Caco-2 (cell line): Measurements from ENCODE around the gene MYOZ2. TPM values are rescaled to one million over a fixed set of nuclear protein-coding genes. Genes with fewer than 3 reads are reported as not detected.

Experiments
- BruUV-seq: library from RNA; stranded (reverse); fragments of 400-500 nt; replicated peaks from 2 replicates; lab custom pipeline; 2021; lab: Mats Ljungman, UMichigan
- CTCF ChIA-PET: fragments of 300-600 bp; sonication (Branson Sonifier 250); formaldehyde crosslinking; loops from one replicate; lab custom pipeline; 2022; ENCODE audit warnings: antibody characterized with exemption; lab: Charles Lee
- POLR2A ChIA-PET: fragments of 300-600 bp; sonication (Branson Sonifier 250); formaldehyde crosslinking; loops from one replicate; lab custom pipeline; 2022; ENCODE audit warnings: antibody characterized with exemption; lab: Charles Lee
- DNase-seq, 2 experiments: peaks; one replicate each; pipeline versions ENCODE4 v3.0.0 to v3.0.0-alpha.2; 2020 to 2022
- H3K27me3 ChIP-seq: replicated peaks from 2 replicates; pipeline ENCODE4 v1.6.0; 2011; ENCODE audit warnings: low read length; ENCODE audit not compliant: control insufficient read depth, insufficient read depth
- H3K36me3 ChIP-seq: 2 replicates; pipeline ENCODE4 v1.5.1; 2011; ENCODE audit warnings: low read length; ENCODE audit not compliant: control insufficient read depth, insufficient read depth
- H3K4me1 ChIP-seq: fragments of 250-450 bp; sonication (Bioruptor Pico); 2 replicates; pipeline ENCODE4 v1.5.1; 2020; ENCODE audit warnings: mild to moderate bottlenecking
- H3K4me3 ChIP-seq: 2 replicates; pipeline ENCODE4 v1.5.1; 2011; ENCODE audit warnings: low read depth, mild to moderate bottlenecking, control low read depth, low read length
- H3K9me3 ChIP-seq: fragments of 250-450 bp; sonication (Bioruptor Pico); 2 replicates; pipeline ENCODE4 v1.5.1; 2020; ENCODE audit warnings: mild to moderate bottlenecking, moderate library complexity
- H3K27ac Mint-ChIP-seq: one replicate; pipeline ENCODE4 v1.8.0; 2022; ENCODE audit warnings: mixed read lengths; ENCODE audit not compliant: unreplicated experiment
- H3K27me3 Mint-ChIP-seq: one replicate; pipeline ENCODE4 v1.8.0; 2022; ENCODE audit warnings: mixed read lengths; ENCODE audit not compliant: insufficient read depth, unreplicated experiment
- H3K36me3 Mint-ChIP-seq: one replicate; pipeline ENCODE4 v1.8.0; 2022; ENCODE audit warnings: mild to moderate bottlenecking, mixed read lengths; ENCODE audit not compliant: insufficient read depth, unreplicated experiment
- H3K4me1 Mint-ChIP-seq: one replicate; pipeline ENCODE4 v1.8.0; 2022; ENCODE audit warnings: low read depth, mixed read lengths; ENCODE audit not compliant: unreplicated experiment
- H3K4me3 Mint-ChIP-seq: one replicate; pipeline ENCODE4 v1.8.0; 2022; ENCODE audit warnings: mild to moderate bottlenecking, moderate library complexity, mixed read lengths; ENCODE audit not compliant: unreplicated experiment
- H3K9me3 Mint-ChIP-seq: one replicate; pipeline ENCODE4 v1.8.0; 2022; ENCODE audit warnings: mixed read lengths; ENCODE audit not compliant: unreplicated experiment
- intact Hi-C: fragments of 100-400 bp; cut with micrococcal nuclease; formaldehyde crosslinking; loops from one replicate; pipeline ENCODE4 v1.10.0; 2022; ENCODE audit not compliant: unreplicated experiment
- total RNA-seq: library from RNA; stranded (reverse); gene quantifications from 2 replicates; pipeline ENCODE4 v1.2.3, GENCODE V29; 2022
- TF ChIP-seq, protein P1 (sequence below), 2 experiments: fragments of 200-600 bp in 1 of 2; IDR thresholded peaks; 1 replicate in 1 of 2; 2 replicates in 1 of 2; pipeline versions ENCODE4 v1.5.1 to v1.8.0; 2011 to 2022; ENCODE audit warnings: antibody characterized with exemption in 1 of 2, control low read depth in 1 of 2, inconsistent platforms in 1 of 2, low read depth in 1 of 2, low read length in 1 of 2, mild to moderate bottlenecking in 1 of 2, moderate library complexity in 1 of 2; ENCODE audit not compliant: insufficient read depth in 1 of 2, severe bottlenecking in 1 of 2, unreplicated experiment in 1 of 2

The MYOZ2 gene
- total RNA-seq, 1 experiment from 2014 or later, result 0.18 TPM

DNA sequence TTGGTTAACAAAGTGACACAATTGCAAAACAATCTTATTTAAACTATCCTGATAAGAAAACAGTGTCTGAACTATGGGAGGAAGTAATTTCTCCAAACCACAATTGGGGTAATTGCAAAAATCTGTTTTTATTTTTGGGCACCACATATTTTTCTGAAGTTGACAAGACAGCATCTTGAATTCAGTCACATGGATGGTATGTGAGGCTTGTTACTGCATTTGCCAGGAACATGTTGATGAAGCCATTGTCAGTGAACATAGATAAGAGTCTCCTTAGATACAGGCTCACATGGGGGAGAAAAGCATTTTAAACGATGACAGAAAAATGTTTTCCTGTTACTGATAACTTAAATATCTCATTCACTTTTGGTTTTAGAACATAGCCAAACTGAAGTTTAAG lies 71.4 kb downstream of the MYOZ2 start:
- ChIA-PET POLR2A (no interaction called here), CTCF (no interaction called here)
- Mint-ChIP-seq H3K9me3 (no peaks in the 10 kb centered on the region), H3K4me1 (peaks cover 24% of the 10 kb centered on the region), H3K27me3 (no peaks in the 10 kb centered on the region), H3K4me3 (no peak overlapping the region), H3K27ac (no peak overlapping the region), H3K36me3 (peaks cover 5% of the 10 kb centered on the region)
- Histone ChIP-seq H3K36me3 (no peaks in the 10 kb centered on the region), H3K9me3 (no peaks in the 10 kb centered on the region), H3K4me3 (no peak overlapping the region), H3K27me3 (no peaks in the 10 kb centered on the region), H3K4me1 (peaks cover 8% of the 10 kb centered on the region)
- no TSS peak for BruUV-seq
- intact Hi-C loops, result no loop called here
- TF ChIP-seq, protein P1, sequence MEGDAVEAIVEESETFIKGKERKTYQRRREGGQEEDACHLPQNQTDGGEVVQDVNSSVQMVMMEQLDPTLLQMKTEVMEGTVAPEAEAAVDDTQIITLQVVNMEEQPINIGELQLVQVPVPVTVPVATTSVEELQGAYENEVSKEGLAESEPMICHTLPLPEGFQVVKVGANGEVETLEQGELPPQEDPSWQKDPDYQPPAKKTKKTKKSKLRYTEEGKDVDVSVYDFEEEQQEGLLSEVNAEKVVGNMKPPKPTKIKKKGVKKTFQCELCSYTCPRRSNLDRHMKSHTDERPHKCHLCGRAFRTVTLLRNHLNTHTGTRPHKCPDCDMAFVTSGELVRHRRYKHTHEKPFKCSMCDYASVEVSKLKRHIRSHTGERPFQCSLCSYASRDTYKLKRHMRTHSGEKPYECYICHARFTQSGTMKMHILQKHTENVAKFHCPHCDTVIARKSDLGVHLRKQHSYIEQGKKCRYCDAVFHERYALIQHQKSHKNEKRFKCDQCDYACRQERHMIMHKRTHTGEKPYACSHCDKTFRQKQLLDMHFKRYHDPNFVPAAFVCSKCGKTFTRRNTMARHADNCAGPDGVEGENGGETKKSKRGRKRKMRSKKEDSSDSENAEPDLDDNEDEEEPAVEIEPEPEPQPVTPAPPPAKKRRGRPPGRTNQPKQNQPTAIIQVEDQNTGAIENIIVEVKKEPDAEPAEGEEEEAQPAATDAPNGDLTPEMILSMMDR (IDR thresholded peaks at IDR 0.05; ENCODE audit: insufficient read depth in 1 of 2, low read depth in 1 of 2, low read length in 1 of 2, severe bottlenecking in 1 of 2, unreplicated experiment in 1 of 2), result no peak
- no peak for DNase-seq

DNA sequence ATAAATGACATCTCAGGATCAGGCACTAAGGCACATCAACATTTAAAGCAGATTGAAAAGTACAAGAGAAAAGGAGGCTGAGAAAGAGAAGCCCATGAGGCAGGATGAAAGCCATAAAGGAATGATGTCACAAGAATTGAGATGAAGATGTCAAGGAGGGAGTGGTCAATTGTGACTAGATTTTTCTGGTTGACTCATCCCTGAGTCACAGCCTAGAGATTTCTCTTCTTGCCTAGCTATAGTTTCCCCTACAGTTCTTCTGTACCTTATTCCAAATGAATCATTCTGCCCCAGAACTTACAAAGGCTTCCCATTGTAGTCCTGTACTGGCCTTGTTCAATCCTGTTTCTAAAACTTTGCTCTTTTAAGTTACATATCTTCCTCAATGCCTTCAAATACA lies 73.4 kb downstream of the MYOZ2 start:
- DNase-seq, result no peak
- Mint-ChIP-seq H3K9me3 (no peaks in the 10 kb centered on the region), H3K27me3 (no peaks in the 10 kb centered on the region), H3K27ac (no peak overlapping the region), H3K4me1 (peaks cover 24% of the 10 kb centered on the region), H3K4me3 (no peak overlapping the region), H3K36me3 (peaks cover 24% of the 10 kb centered on the region)
- CTCF ChIA-PET, result interaction anchor here (1.1 kb wide), 1 partner anchor 167 kb away, joined by 3 read pairs; no protein-coding TSS in a partner anchor
- no peaks in the 10 kb centered on the region for H3K27me3 ChIP-seq
- intact Hi-C loops, result no loop called here
- no TSS peak for BruUV-seq
- H3K36me3 ChIP-seq, result no peaks in the 10 kb centered on the region
- TF ChIP-seq, protein P1 (IDR thresholded peaks at IDR 0.05; ENCODE audit: insufficient read depth in 1 of 2, low read depth in 1 of 2, low read length in 1 of 2, severe bottlenecking in 1 of 2, unreplicated experiment in 1 of 2), result no peak
- POLR2A ChIA-PET, result no interaction called here
- H3K4me3 ChIP-seq, result no peak overlapping the region
- no peaks in the 10 kb centered on the region for H3K9me3 ChIP-seq
- H3K4me1 ChIP-seq, result peaks cover 8% of the 10 kb centered on the region

DNA sequence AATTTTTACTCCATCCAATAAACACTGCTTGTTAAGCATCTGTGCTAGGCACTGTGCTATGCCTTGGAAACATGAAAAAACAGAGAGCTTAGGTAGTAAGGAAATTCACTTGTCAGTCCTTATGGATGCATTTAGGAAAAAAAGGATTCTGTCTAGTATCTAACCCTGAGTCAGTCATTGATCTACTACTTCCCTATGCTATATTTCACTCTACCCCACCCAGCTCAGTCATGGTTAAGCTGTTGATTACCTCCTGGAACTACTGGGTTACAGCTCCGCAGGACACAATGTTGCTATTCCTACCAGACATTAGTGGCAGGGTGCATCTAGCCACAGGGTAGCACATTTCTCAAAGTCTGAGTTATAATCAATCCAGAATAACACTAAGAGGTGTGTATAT lies 74.0 kb downstream of the MYOZ2 start:
- BruUV-seq, result no TSS peak
- Mint-ChIP-seq H3K4me3 (no peak overlapping the region), H3K9me3 (no peaks in the 10 kb centered on the region), H3K4me1 (peaks cover 24% of the 10 kb centered on the region), H3K36me3 (peaks cover 24% of the 10 kb centered on the region), H3K27ac (no peak overlapping the region), H3K27me3 (no peaks in the 10 kb centered on the region)
- TF ChIP-seq, protein P1 (IDR thresholded peaks at IDR 0.05; ENCODE audit: insufficient read depth in 1 of 2, low read depth in 1 of 2, low read length in 1 of 2, severe bottlenecking in 1 of 2, unreplicated experiment in 1 of 2), result no peak
- H3K4me3 ChIP-seq, result no peak overlapping the region
- H3K36me3 ChIP-seq, result no peaks in the 10 kb centered on the region
- intact Hi-C loops, result no loop called here
- CTCF ChIA-PET, result interaction anchor here (1.1 kb wide), 1 partner anchor 168 kb away, joined by 3 read pairs; no protein-coding TSS in a partner anchor
- no peaks in the 10 kb centered on the region for H3K27me3 ChIP-seq
- H3K4me1 ChIP-seq, result peaks cover 8% of the 10 kb centered on the region
- POLR2A ChIA-PET, result no interaction called here
- H3K9me3 ChIP-seq, result no peaks in the 10 kb centered on the region
- no peak for DNase-seq
